Mucosa of descending colon (tissue), 3 donors: Measurements from ENCODE around the gene LTN1. TPM values are rescaled to one million over a fixed set of nuclear protein-coding genes. Genes with fewer than 3 reads are reported as not detected.

ENCODE experiments used
- ATAC-seq: fragments of 200-7000 bp; cut with Tn5 transposase; one replicate; pipeline ENCODE4 v1.9.1; 2020; ENCODE audit warnings: mild to moderate bottlenecking, moderate library complexity
- DNase-seq, 3 donors: peaks; one replicate each; pipeline ENCODE4 v3.0.0-alpha.2; 2020
- H3K36me3 ChIP-seq: fragments of 200-600 bp; one replicate; pipeline ENCODE4 v1.8.0; 2021; ENCODE audit warnings: low read depth, mild to moderate bottlenecking
- H3K4me1 ChIP-seq: fragments of 200-600 bp; one replicate; pipeline ENCODE4 v1.8.0; 2021; ENCODE audit warnings: low read depth, mild to moderate bottlenecking
- H3K4me3 ChIP-seq: fragments of 200-600 bp; one replicate; pipeline ENCODE4 v1.8.0; 2021; ENCODE audit warnings: mild to moderate bottlenecking
- H3K9me3 ChIP-seq: fragments of 200-600 bp; one replicate; pipeline ENCODE4 v1.8.0; 2021; ENCODE audit warnings: mild to moderate bottlenecking
- intact Hi-C, 2 donors: fragments of 100-400 bp; cut with DNase I in 1 of 2; cut with micrococcal nuclease in 1 of 2; formaldehyde crosslinking; loops; one replicate each; pipeline versions ENCODE4 v1.11.0 to v1.11.1; 2022; cut with DNase I, micrococcal nuclease
- total RNA-seq, 3 donors: library from RNA; stranded (reverse); fragmentation: NEBNext Ultra II Directional in 2 of 3; extraction: Animal tissue kit (Norgen Biotek cat#: 25700) in 2 of 3; gene quantifications; one replicate each; pipeline versions ENCODE4 v1.2.1 to v1.2.4, GENCODE V29; 2021 to 2023
- TF ChIP-seq, protein P1 (sequence below): fragments of 200-600 bp; IDR thresholded peaks from one replicate; pipeline ENCODE4 v1.8.0; 2022; ENCODE audit warnings: antibody characterized with exemption, mild to moderate bottlenecking
- donor health status: DM: no; HTN: no; CAD: no; lungs with moderate emphysema.
- donor health status: DM: no; HTN: no; CAD: no.
- donor health status: DM: no; HTN: yes; CAD: no.

The LTN1 gene
- total RNA-seq, 3 donors from 2014 or later, result 24.5 to 32.7 (median 30.9) TPM

DNA sequence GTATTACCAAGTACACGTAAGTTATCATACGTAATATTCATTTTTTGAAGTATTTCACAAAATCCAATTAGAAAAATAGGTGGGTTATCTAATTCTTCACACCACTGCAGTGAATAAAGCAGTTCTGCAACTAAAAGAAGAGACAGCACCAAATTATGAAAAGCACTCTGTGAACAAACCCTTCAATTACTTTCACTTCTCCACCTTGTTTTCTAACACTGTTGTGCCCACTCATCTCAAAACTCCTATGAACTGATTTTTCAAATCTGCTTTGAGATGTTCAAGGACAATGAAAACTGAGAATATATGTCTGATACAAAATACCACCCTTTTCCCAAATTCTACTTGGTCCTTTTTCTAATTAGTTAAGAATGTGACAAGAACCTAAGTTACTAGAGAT, 39.4 kb downstream of the LTN1 start:
- intact Hi-C loops, result no loop called here
- TF ChIP-seq, protein P1, sequence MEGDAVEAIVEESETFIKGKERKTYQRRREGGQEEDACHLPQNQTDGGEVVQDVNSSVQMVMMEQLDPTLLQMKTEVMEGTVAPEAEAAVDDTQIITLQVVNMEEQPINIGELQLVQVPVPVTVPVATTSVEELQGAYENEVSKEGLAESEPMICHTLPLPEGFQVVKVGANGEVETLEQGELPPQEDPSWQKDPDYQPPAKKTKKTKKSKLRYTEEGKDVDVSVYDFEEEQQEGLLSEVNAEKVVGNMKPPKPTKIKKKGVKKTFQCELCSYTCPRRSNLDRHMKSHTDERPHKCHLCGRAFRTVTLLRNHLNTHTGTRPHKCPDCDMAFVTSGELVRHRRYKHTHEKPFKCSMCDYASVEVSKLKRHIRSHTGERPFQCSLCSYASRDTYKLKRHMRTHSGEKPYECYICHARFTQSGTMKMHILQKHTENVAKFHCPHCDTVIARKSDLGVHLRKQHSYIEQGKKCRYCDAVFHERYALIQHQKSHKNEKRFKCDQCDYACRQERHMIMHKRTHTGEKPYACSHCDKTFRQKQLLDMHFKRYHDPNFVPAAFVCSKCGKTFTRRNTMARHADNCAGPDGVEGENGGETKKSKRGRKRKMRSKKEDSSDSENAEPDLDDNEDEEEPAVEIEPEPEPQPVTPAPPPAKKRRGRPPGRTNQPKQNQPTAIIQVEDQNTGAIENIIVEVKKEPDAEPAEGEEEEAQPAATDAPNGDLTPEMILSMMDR, result no peak
- ATAC-seq, result no peak
- Histone ChIP-seq H3K4me1 (no peaks in the 10 kb centered on the region), H3K36me3 (no peaks in the 10 kb centered on the region), H3K4me3 (no peak overlapping the region), H3K9me3 (no peaks in the 10 kb centered on the region)
- no peak for DNase-seq

DNA sequence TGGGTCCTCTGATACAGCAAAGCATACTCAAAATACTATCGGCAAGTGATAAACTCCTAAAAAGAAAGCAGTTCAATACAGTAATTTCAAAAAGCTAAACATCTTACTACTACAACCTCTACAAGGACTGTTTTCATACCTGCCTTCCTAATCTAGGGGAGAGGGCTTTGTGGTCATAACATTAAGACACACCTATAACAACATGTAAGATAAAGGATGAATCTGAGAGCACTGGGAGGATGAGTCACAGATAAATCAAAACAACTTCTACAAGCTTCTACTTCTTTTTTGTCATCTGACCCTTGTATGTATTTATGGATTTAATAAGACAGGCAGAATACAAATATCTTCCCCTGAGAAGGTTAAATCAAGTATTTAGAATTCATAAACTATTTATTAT, 40.0 kb downstream of the LTN1 start:
- TF ChIP-seq, protein P1, result no peak

DNA sequence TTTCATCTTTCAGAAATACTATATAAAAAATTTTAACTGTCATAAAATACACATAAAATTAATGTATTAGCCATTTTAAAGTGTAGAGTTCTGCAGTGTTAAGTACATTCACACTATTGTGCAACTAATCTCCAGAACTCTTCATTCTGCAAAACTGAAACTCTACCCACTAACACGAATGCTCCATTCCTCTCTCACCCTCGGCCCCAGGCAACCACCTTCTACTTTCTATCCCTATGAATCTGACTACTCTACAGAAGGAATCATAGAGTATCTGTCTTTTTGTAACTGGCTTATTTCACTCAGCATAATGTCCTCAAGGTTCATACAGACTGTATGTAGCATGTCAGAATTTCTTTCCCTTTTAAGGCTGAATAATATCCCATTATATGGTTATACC, 43.4 kb downstream of the LTN1 start:
- Histone ChIP-seq H3K9me3 (no peaks in the 10 kb centered on the region), H3K36me3 (peaks cover 7% of the 10 kb centered on the region), H3K4me3 (no peak overlapping the region), H3K4me1 (no peaks in the 10 kb centered on the region)
- no peak for DNase-seq
- TF ChIP-seq, protein P1, result no peak
- intact Hi-C loops, result no loop called here
- no peak for ATAC-seq

More for the DNA sequence above, 40.0 kb downstream of the LTN1 start:
- Histone ChIP-seq H3K4me3 (no peak overlapping the region), H3K9me3 (no peaks in the 10 kb centered on the region), H3K4me1 (no peaks in the 10 kb centered on the region), H3K36me3 (no peaks in the 10 kb centered on the region)
- intact Hi-C loops, result no loop called here
- DNase-seq (no peak), ATAC-seq (no peak)

DNA sequence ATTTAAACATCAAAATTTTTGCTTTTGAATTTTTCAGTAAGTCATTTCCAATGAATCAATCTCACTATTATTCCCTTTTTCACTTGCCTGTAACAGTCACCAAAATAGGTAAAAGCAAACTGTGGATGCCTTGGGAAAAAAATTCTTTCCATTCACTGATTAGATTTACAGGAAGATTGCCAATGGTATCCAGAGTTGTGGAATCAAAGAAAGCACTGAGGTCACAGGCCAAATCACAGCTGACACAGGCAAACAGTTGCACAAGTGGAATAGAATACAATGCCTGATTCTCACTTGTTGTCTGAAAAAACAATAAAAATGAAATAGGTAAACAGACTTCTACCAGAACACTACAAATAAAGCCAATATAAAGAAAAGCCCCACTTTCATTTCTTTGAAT, 48.4 kb downstream of the LTN1 start:
- intact Hi-C loops, result no loop called here
- no peak for DNase-seq
- H3K4me1 ChIP-seq, result no peaks in the 10 kb centered on the region
- TF ChIP-seq, protein P1, result no peak
- no peak overlapping the region for H3K4me3 ChIP-seq
- no peak for ATAC-seq
- no peaks in the 10 kb centered on the region for H3K9me3 ChIP-seq
- peaks cover 7% of the 10 kb centered on the region for H3K36me3 ChIP-seq

DNA sequence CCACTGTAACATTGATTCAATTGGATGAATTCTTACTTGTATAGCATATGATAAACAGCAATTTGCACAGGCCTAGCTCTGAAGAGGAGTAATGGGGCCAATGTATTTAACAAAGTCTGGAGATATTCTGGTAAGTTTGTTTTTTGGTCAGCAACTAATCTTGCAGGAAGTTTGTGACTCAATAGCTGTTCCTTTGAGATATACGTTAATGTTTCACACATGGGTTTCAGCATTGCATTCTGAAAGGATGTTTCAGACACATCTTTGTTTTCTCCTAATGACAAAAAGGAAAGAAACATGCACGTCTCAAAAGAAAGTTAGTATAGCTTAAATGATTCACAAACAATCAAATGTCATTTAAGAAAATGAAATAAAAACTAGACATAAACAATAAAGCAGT, 49.0 kb downstream of the LTN1 start:
- Histone ChIP-seq H3K4me1 (no peaks in the 10 kb centered on the region), H3K36me3 (peaks cover 7% of the 10 kb centered on the region), H3K9me3 (no peaks in the 10 kb centered on the region), H3K4me3 (no peak overlapping the region)
- TF ChIP-seq, protein P1, result no peak
- ATAC-seq, result no peak
- intact Hi-C loops, result no loop called here
- no peak for DNase-seq

DNA sequence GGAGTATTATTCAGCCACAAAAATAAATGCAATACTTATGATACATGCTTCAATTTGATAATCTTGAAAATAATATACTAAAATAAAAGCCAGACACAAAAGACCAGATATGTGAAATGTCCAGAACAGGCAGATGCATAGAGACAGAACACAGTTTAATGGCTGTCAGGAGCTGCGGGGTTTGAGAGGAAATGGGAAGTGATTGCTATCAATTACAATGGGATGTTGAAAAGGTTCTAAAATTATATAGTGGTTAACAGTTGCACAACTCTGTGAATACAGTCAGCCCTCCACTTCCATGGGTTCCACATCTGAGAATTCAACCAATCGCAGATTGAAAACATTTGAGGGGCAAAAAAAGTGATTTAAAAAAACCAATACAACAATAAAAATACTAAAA, 54.0 kb downstream of the LTN1 start:
- Histone ChIP-seq H3K36me3 (no peaks in the 10 kb centered on the region), H3K4me1 (peaks cover 4% of the 10 kb centered on the region), H3K4me3 (no peak overlapping the region), H3K9me3 (no peaks in the 10 kb centered on the region)
- intact Hi-C loops, result no loop called here
- no peak for DNase-seq
- no peak for ATAC-seq
- TF ChIP-seq, protein P1, result no peak
